ENCODE data around the gene BMP2K.

BMP2K gene

DNA sequence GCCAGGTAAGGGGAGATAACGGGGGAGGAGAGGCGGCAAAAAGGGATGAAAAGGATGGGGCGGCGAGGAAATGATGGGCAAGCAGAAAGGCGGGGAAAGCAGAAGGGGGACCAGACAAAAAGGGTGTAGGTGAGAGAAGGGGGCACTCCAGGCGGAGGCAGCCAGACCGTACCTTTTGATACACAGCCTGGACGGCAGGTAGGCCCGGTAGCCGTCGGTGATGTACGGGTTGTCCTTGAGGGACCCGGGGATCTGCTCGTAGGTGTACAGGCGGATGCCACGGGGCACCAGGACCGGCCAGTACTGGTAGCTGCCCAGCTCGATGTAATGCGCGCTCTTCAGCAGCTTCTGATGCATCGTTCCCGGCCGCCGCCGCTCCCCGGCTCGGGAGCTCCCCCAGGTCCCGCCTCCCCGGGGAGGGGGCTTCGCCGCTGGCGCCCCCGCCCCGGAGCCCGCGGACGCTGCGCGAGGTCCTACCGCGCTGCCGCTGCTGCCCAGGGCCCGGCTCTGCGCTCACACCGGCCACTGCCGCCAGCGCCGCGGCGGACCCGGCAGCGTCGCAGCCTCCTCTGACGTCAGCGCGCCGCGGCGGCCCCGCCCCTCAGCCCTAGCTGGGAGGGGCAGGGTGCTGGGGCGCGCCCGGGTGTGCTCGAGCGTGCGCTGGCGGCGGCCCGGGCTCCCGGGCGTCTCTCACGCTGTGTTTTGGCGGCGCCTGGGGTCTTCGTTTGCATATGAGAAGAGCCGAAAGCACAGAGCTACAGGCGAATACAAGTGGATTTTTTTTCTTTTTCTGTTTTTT, 162.9 kb downstream of the BMP2K start, which contains the start of gene PAQR3:
TSS of gene PAQR3 (minus strand) at position 571 of the 799 bp plus-strand sequence. CDS start at position 357, 214 bp downstream.
- DNase-seq, result peak in 1 of 2 experiments; percentile 56

DNA sequence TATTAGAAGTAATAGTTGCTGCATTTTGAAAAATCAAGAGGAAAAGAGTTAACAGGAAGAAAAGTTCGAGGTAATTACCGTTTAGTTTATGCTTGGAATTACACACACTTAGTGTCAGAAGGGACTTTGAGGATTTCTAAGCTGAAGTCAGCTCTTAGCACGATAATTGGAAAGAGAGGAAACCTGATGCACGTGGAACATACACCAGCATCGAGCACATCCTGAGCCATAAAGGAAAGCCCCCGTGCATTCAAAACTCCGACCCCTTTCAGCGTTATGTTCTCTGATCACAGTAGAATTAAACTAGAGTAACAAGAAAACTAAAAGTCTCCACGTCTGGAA, 163.5 kb downstream of the BMP2K start:
- DNase-seq, result no peak

DNA sequence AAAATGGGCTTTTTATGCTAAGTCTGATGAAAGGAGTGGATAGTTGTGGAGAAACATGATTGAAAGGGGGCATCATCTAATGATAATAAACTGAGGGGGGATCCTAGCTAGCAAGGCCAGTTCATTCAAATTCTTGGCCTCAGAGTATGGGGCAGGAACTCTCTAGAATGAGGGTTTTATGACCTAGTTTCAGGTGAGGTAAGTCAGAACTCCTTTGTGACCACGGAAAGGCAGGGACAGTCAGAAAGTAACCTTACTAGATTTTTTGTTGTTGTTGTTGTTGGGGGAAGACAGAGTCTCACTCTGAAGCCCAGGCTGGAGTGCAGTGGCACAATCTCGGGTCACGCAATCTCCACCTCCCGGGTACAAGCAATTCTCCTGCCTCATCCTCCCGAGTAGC, 164.6 kb downstream of the BMP2K start:
- no peak for DNase-seq

DNA sequence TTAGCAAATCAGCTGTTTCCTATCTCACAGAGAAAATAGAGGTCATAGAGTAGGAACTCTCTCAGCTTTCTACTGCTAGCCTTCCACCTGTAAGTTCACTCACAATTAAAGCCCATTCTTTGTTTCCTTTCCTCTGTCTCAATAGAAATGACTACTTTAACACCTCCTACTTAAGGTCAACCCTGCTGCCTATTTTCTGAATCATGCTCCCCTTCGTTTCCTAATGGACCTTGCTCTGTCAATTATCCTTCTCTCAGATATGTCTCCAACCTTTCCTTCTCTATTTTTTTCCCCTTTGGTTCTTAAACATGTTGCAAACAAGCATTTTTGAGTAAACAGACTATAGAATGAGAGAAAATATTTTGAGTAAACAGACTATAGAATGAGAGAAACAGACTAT, 168.2 kb downstream of the BMP2K start:
- no peak for DNase-seq

DNA sequence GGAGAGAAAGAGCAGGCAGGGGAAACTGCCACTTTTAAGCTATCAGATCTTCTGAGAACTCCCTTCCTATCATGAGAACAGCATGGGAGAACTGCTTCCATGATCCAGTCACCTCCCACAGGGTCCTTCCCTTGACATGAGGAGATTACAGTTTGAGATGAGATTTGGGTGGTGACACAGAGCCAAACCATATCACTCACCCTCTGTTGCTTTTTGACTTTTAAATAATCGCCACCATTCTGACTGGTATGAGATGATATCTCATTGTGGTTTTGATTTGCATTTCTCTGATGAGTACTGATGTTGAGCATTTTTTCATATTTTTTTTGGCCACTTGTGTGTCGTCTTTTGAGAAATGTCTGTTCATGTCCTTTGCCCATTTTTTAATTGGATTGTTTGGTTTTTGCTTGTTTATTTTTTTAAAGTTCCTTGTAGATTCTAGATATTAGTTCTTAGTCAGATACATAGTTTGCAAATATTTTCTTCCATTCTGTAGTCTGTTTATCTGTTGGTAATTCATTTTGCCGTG, 169.6 kb downstream of the BMP2K start:
- DNase-seq, result no peak

DNA sequence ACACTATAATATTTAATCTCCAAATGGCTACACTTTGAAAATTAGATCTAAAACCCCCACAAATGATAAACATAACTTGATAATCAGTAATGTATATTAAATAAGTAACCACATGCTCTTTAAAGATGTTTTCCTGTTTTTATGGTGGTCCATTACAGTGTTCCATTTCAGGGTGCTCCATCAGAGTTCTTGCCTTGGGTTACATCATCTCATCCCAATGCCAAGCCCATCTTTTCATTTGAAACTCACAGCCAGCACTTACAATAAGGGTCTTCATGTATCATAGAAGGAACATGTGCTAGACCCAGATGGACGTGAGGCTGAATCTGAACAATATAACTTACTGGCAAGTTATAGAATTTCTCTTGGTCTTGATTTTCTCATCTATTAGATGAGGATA, 173.6 kb downstream of the BMP2K start:
- no peak for DNase-seq

DNA sequence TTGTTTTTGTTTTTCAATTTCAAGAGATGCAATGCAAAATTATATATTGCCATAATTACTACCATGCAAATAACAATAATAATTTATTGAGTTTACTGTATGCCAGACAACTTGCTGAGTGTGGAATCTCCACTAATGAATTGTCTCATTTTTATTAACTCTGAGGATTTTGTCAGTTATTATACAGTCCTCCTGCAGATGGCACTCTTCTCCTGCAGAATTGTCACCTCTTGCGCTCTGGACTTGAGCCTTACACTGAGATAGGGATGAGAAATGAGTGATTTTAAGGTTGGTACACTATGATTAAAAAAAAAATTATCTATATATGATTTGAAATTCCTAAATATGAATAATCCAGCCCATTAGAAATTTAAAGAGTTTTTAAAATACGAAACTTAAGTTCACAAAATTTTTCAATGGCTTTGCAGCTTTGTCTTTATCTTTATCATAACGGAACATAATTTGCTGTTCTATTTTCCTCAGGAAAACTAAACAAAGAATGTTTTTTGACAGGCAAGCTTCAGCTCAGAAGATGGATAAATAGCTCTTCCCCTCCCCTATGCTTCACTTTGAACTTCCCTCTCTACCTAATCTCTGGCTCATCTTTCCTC, 175.8 kb downstream of the BMP2K start:
- DNase-seq, result peak in 1 of 2 experiments; percentile 21

DNA sequence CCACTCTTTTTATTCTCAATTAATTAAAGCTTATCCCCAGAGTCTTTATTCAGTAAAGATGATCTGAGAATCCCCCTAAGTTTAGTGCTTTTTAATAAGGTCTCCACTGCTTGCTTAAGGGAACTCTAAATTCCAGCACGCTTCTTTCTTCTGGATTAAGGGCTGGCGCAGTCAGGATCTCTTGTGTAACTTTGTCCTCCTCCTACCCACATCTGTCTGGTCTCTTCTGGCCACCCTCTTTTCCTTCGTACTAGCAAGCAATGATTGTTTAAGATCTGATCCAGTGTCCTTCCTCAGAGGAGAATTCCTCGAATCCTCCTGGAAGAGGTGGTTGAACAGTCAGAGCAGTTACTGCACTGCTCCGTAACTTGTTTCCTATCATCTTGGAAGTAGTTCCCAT, 177.1 kb downstream of the BMP2K start:
- no peak for DNase-seq

DNA sequence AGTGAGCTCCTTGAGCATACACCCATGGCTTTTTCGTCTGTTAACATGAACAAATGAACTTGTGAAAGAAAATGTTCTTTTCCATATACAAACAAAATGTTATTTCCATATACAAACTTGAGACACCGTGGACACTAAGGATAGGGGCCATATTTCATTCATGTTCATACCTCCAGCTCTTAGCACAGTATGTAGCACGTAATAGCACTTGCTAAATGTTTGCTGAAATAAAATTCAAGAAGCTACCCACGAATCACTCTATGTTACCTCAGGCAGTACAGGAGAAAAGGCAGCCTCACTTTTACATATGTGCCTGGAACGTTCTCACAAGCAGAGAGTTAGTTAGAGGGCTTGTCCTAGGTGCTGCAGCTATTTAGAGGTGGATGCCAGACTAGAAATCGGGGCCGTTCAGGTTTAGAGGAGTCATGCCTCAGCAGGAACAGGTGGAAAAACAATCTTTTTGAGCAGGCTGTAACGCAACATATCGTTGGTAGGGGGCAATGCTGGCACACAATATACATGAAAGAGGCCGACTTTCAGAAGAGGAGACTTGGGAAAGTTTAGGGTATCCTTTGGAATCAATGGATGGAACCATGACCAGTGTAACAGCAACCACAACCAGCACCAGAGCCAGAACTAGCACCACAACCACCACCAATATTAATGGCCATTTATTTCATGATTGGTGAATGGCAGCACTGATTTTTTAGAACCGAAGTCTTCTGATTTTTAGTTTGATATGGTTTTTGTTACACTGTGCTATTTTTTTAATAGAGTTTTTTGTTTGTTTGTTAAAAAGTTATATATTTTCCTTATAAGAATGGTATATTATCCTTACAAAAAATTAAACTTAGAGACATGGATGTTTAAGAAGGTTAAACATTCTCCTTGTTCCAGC, 177.9 kb downstream of the BMP2K start:
- peak in 1 of 2 experiments; percentile 10 for DNase-seq

DNA sequence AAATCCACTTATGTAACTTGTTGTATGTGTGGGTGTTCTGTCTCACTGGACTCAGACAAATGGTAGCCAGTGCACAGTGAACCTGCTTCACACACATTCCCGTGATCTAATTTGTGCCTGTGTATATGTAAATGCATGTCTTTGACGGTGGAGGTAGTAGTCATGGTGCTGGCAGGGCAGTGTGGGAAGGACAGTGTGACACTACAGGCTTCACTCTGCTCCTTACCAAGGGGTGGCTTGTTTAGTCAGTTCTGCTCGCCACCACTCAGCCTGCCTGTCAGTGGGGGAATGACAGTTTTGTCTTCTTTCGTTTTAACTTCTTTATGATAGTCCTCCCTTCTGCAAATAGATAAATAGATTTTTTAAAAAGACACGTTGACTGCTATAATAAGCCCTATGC, 180.8 kb downstream of the BMP2K start:
- no peak for DNase-seq

DNA sequence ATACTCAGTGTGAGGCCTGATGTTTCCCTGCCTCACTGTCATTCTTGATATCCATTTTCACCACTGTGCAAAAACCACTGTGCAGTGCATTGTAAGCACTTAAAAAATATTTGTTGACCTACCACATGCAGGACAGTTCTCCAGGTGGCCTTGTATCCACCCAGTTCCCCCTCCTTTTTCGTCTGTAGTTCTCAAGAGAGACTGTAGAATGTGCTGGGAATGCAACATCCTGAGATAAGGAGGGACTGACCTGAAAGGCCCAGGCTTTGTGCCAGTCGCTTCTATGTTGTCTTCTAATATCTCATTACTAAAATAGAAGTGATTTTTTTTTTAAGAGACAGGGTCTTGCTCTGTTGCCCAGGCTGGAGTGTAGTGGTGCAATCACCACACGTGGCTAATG, 184.8 kb downstream of the BMP2K start:
- DNase-seq, result no peak
